H9 (cell line): Measurements from ENCODE around the gene SH3BP1. TPM values are rescaled to one million over a fixed set of nuclear protein-coding genes. Genes with fewer than 3 reads are reported as not detected.

Source experiments
- DNase-seq: peaks from one replicate; pipeline ENCODE4 v3.0.0-alpha.2; 2017
- H2AFZ ChIP-seq: one replicate; pipeline ENCODE4 v1.6.1; 2013; ENCODE audit warnings: mild to moderate bottlenecking, low read length, control low read depth, moderate library complexity
- H2AK5ac ChIP-seq: 2 replicates; pipeline ENCODE4 v1.6.1; 2013; ENCODE audit warnings: low read length, control low read depth, mixed read lengths; ENCODE audit not compliant: insufficient read length
- H2BK120ac ChIP-seq: one replicate; pipeline ENCODE4 v1.6.1; 2013; ENCODE audit warnings: low read depth, mild to moderate bottlenecking, low read length, control low read depth, inconsistent platforms; ENCODE audit not compliant: poor library complexity, severe bottlenecking
- H2BK12ac ChIP-seq: 2 replicates; pipeline ENCODE4 v1.6.1; 2013; ENCODE audit warnings: low read length, control low read depth, mixed read lengths, low read depth; ENCODE audit not compliant: insufficient read length
- H2BK15ac ChIP-seq: 2 replicates; pipeline ENCODE4 v1.6.1; 2013; ENCODE audit warnings: low read depth, low read length, control low read depth
- H2BK20ac ChIP-seq: one replicate; pipeline ENCODE4 v1.6.1; 2013; ENCODE audit warnings: low read depth, mild to moderate bottlenecking, low read length, control low read depth, inconsistent platforms; ENCODE audit not compliant: poor library complexity, severe bottlenecking
- H2BK5ac ChIP-seq: 2 replicates; pipeline ENCODE4 v1.6.1; 2013; ENCODE audit warnings: low read length, control low read depth, mixed read lengths; ENCODE audit not compliant: insufficient read length
- H3K14ac ChIP-seq: 2 replicates; pipeline ENCODE4 v1.6.1; 2013; ENCODE audit warnings: low read length, control low read depth; ENCODE audit not compliant: insufficient read depth
- H3K18ac ChIP-seq: 2 replicates; pipeline ENCODE4 v1.6.1; 2013; ENCODE audit warnings: low read depth, mild to moderate bottlenecking, mixed read lengths, low read length, control low read depth; ENCODE audit not compliant: insufficient read length
- H3K23ac ChIP-seq: 2 replicates; pipeline ENCODE4 v1.6.1; 2013; ENCODE audit warnings: low read length, control low read depth, mixed read lengths, low read depth; ENCODE audit not compliant: insufficient read length
- H3K23me2 ChIP-seq: 2 replicates; pipeline ENCODE4 v1.6.1; 2013; ENCODE audit warnings: low read depth, mild to moderate bottlenecking, mixed read lengths, low read length, control low read depth; ENCODE audit not compliant: insufficient read length, poor library complexity, severe bottlenecking
- H3K27ac ChIP-seq: 2 replicates; pipeline ENCODE4 v1.5.1; 2013; ENCODE audit warnings: low read length, control low read depth, mixed read lengths, low read depth; ENCODE audit not compliant: insufficient read length
- H3K27me3 ChIP-seq: 2 replicates; pipeline ENCODE4 v1.6.1; 2013; ENCODE audit warnings: low read length, control low read depth, inconsistent platforms; ENCODE audit not compliant: insufficient read depth
- H3K4ac ChIP-seq: 2 replicates; pipeline ENCODE4 v1.6.1; 2013; ENCODE audit warnings: low read depth, mild to moderate bottlenecking, control low read depth, inconsistent platforms, low read length, moderate library complexity
- H3K4me1 ChIP-seq: 2 replicates; pipeline ENCODE4 v1.6.1; 2013; ENCODE audit warnings: low read length, control low read depth, inconsistent platforms; ENCODE audit not compliant: insufficient read depth
- H3K4me2 ChIP-seq: 2 replicates; pipeline ENCODE4 v1.6.1; 2013; ENCODE audit warnings: low read length, control low read depth, mixed read lengths; ENCODE audit not compliant: insufficient read length, insufficient read depth
- H3K56ac ChIP-seq: 2 replicates; pipeline ENCODE4 v1.6.1; 2013; ENCODE audit warnings: low read depth, mild to moderate bottlenecking, mixed read lengths, low read length, control low read depth; ENCODE audit not compliant: insufficient read length
- H3K79me1 ChIP-seq: 2 replicates; pipeline ENCODE4 v1.6.1; 2013; ENCODE audit warnings: low read depth, mild to moderate bottlenecking, moderate library complexity, low read length, control low read depth, inconsistent platforms; ENCODE audit not compliant: insufficient read depth, poor library complexity, severe bottlenecking
- H3K79me2 ChIP-seq: 2 replicates; pipeline ENCODE4 v1.6.1; 2013; ENCODE audit warnings: low read length, control low read depth, inconsistent platforms; ENCODE audit not compliant: insufficient read depth
- H3K9ac ChIP-seq: 2 replicates; pipeline ENCODE4 v1.6.1; 2013; ENCODE audit warnings: low read length, control low read depth, mixed read lengths; ENCODE audit not compliant: insufficient read length; ENCODE audit errors: extremely low read depth
- H3K9me3 ChIP-seq: one replicate; pipeline ENCODE4 v1.6.1; 2013; ENCODE audit warnings: low read depth, low read length, inconsistent platforms; ENCODE audit not compliant: control insufficient read depth
- H3T11ph ChIP-seq: one replicate; pipeline ENCODE4 v1.6.1; 2013; ENCODE audit warnings: mild to moderate bottlenecking, low read length, control low read depth, inconsistent platforms
- H4K20me1 ChIP-seq: one replicate; pipeline ENCODE4 v1.6.1; 2013; ENCODE audit not compliant: control insufficient read depth, insufficient read length, insufficient read depth
- H4K5ac ChIP-seq: 2 replicates; pipeline ENCODE4 v1.6.1; 2013; ENCODE audit warnings: low read depth, mild to moderate bottlenecking, mixed read lengths, low read length, control low read depth; ENCODE audit not compliant: insufficient read length
- H4K8ac ChIP-seq: replicated peaks from 2 replicates; pipeline ENCODE4 v1.6.1; 2013; ENCODE audit warnings: low read length, control low read depth, mixed read lengths, low read depth; ENCODE audit not compliant: insufficient read length
- H4K91ac ChIP-seq: 2 replicates; pipeline ENCODE4 v1.6.1; 2013; ENCODE audit warnings: low read depth, mild to moderate bottlenecking, moderate library complexity, mixed read lengths, low read length, control low read depth; ENCODE audit not compliant: insufficient read length
- H3K27ac Mint-ChIP-seq, 3 experiments: 2 replicates in 2 of 3; 3 replicates in 1 of 3; pipeline ENCODE4 v1.8.0; 2020 to 2021; ENCODE audit warnings: mixed read lengths in 3 of 3, mild to moderate bottlenecking in 1 of 3, moderate library complexity in 1 of 3
- H3K27me3 Mint-ChIP-seq: 2 replicates; pipeline ENCODE4 v1.8.0; 2021; ENCODE audit warnings: low read depth, mild to moderate bottlenecking, moderate library complexity, mixed read lengths
- H3K36me3 Mint-ChIP-seq, 3 experiments: 2 replicates in 2 of 3; 3 replicates in 1 of 3; pipeline ENCODE4 v1.8.0; 2020 to 2021; ENCODE audit warnings: low read depth in 3 of 3, mixed read lengths in 3 of 3; ENCODE audit not compliant: insufficient read depth in 1 of 3
- H3K4me1 Mint-ChIP-seq, 2 experiments: 2 replicates each; pipeline ENCODE4 v1.8.0; 2020; ENCODE audit warnings: mixed read lengths in 2 of 2
- H3K4me3 Mint-ChIP-seq, 2 experiments: 2 replicates in 1 of 2; 3 replicates in 1 of 2; pipeline ENCODE4 v1.8.0; 2020 to 2021; ENCODE audit warnings: mild to moderate bottlenecking in 2 of 2, mixed read lengths in 2 of 2, moderate library complexity in 1 of 2
- H3K9me3 Mint-ChIP-seq, 2 experiments: 2 replicates in 1 of 2; 3 replicates in 1 of 2; pipeline ENCODE4 v1.8.0; 2020; ENCODE audit warnings: mild to moderate bottlenecking in 2 of 2, mixed read lengths in 2 of 2, moderate library complexity in 1 of 2
- WGBS: extraction: QIAGEN DNeasy Blood & Tissue Kit; methylation state at CpG from one replicate; pipeline ENCODE4 v1.1.7; 2013; ENCODE audit warnings: missing lambda C conversion rate, low lambda C conversion rate, mixed read lengths; ENCODE audit not compliant: insufficient read length; ENCODE audit errors: extremely low coverage; 5-methylcytosine and 5-hydroxymethylcytosine counted together
- total RNA-seq: library from RNA; stranded (reverse); gene quantifications from 2 replicates; pipeline ENCODE4 v1.2.1, GENCODE V29; 2021
- TF ChIP-seq, protein P1 (sequence below): fragments of 200-600 bp; sonication (generic); conservative IDR thresholded peaks from 3 replicates; pipeline ENCODE4 v1.8.0; 2021; ENCODE audit warnings: antibody characterized with exemption, mild to moderate bottlenecking

Gene SH3BP1
- total RNA-seq, 1 experiment from 2014 or later: 33.6 TPM

DNA sequence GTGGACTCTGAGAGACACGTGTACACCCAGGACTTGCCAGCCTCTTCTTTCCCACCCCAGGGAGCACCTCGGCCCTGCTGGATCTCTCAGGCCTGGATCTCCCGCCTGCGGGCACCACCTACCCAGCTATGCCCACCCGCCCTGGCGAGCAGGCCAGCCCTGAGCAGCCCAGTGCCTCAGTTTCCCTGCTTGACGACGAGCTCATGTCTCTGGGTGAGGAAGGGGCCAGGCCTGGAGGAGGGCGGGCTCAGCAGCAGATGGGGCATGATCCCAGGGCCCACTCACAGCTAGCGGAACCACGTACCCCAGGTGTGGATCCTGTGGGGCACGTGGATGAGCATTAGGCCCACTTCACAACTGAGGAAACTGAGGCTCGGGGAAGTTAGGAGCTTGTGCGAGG is 13.7 kb upstream of the SH3BP1 start:
- H3K9ac ChIP-seq: no peak overlapping the region
- Mint-ChIP-seq H3K9me3 (no peaks in the 10 kb centered on the region; a peak in 1 of 5 replicates), H3K27me3 (no peaks in the 10 kb centered on the region; the same call in 1 of the 2 replicates), H3K4me1 (peaks cover 2 to 5% of the 10 kb centered on the region in 2 experiments), H3K27ac (no peak overlapping the region), H3K36me3 (peaks cover 3 to 28% (median 22%) of the 10 kb centered on the region in 3 experiments; a peak in 6 of 7 replicates), H3K4me3 (no peak overlapping the region)
- H2BK12ac ChIP-seq: no peak overlapping the region
- DNase-seq: no peak
- no peak overlapping the region for H2BK20ac ChIP-seq
- no peaks in the 10 kb centered on the region for H3K79me2 ChIP-seq
- H3K14ac ChIP-seq: no peak overlapping the region
- H3K79me1 ChIP-seq: no peaks in the 10 kb centered on the region
- no peak overlapping the region for H2BK15ac ChIP-seq
- H3K9me3 ChIP-seq: no peaks in the 10 kb centered on the region
- H3T11ph ChIP-seq: no peak overlapping the region
- no peak overlapping the region for H2BK120ac ChIP-seq
- no peaks in the 10 kb centered on the region for H3K23me2 ChIP-seq
- no peak overlapping the region for H2AK5ac ChIP-seq
- no peak overlapping the region for H2AFZ ChIP-seq
- H3K4ac ChIP-seq: no peak overlapping the region
- no peak overlapping the region for H3K56ac ChIP-seq
- H3K27ac ChIP-seq: no peak overlapping the region
- peaks cover 2% of the 10 kb centered on the region; the same call in 1 of the 2 replicates for H3K4me1 ChIP-seq
- H3K4me2 ChIP-seq: no peak overlapping the region
- H3K27me3 ChIP-seq: no peaks in the 10 kb centered on the region
- H3K18ac ChIP-seq: no peak overlapping the region
- H4K91ac ChIP-seq: no peak overlapping the region
- H2BK5ac ChIP-seq: no peak overlapping the region
- H4K8ac ChIP-seq: no peak overlapping the region
- H4K20me1 ChIP-seq: no peaks in the 10 kb centered on the region
- no peak overlapping the region for H3K23ac ChIP-seq
- no peak overlapping the region for H4K5ac ChIP-seq
- no CpG with 5 or more reads among the region's 14 CpGs for WGBS
- TF ChIP-seq, protein P1, sequence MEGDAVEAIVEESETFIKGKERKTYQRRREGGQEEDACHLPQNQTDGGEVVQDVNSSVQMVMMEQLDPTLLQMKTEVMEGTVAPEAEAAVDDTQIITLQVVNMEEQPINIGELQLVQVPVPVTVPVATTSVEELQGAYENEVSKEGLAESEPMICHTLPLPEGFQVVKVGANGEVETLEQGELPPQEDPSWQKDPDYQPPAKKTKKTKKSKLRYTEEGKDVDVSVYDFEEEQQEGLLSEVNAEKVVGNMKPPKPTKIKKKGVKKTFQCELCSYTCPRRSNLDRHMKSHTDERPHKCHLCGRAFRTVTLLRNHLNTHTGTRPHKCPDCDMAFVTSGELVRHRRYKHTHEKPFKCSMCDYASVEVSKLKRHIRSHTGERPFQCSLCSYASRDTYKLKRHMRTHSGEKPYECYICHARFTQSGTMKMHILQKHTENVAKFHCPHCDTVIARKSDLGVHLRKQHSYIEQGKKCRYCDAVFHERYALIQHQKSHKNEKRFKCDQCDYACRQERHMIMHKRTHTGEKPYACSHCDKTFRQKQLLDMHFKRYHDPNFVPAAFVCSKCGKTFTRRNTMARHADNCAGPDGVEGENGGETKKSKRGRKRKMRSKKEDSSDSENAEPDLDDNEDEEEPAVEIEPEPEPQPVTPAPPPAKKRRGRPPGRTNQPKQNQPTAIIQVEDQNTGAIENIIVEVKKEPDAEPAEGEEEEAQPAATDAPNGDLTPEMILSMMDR: no peak
